Activated CD4-positive, CD25-positive, alpha-beta regulatory T cell treated with anti-CD3 and anti-CD28 coated beads, Interleukin-2, amount 50 U/mL, for 24 hours (primary cell): ENCODE data around the gene GPRASP2.

Source experiments
- ATAC-seq, 2 donors: fragments of 150-1000 bp; cut with Tn5 transposase; one replicate each; pipeline ENCODE4 v1.10.0; 2021; ENCODE audit warnings: mild to moderate bottlenecking in 1 of 2, moderate library complexity in 1 of 2

Gene GPRASP2

GRCh38 chrX:102745857-102746584 is 33.8 kb downstream of the GPRASP2 start:
- ATAC-seq, result peak in 1 of 2 donors; percentile 56

DNA sequence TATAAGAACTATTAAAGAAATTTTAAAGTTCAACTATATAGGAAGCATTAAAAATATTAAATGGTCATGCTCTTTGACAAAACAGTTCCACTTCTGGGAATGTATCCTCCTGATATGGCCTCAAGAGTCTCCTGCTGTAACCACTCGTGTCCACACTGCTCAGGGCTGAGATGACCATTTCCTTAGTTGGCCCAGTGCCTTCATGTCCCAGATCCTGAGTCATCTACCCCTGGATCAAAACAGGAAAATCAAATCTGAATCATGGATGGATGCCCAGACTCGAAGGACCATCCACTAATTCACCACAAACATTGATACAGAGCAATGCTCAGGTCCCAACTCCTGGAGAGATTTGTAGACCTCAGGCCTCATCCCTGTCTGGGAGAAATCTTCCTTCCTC is 53.0 kb downstream of the GPRASP2 start:
- no peak for ATAC-seq

DNA sequence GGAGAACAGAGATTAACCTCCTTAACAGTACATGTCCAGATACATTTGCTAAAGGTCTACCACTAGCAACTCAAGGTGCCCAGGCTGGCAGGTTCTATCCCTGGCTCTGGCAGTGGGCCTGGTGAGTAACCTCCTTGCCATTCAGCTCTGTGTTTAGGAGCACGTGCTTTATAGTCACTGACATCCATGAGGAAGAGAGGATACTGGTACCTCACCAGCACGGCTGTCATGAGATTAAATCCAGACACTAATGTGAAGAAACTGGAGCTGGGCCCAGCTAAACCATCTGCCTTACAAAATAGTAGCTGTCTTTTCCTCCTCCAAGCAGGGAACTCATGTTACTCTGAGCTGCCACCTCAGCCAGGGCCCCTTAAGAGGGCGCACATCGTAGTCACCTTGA is 53.6 kb downstream of the GPRASP2 start:
- no peak for ATAC-seq

- peak; percentile 34 to 65 for ATAC-seq
Observed at GRCh38 chrX:102767287-102767686, 55.0 kb downstream of the GPRASP2 start.
